Smooth muscle cell (in vitro differentiated cells): ENCODE data around the gene SLC11A1. TPM values are rescaled to one million over a fixed set of nuclear protein-coding genes. Genes with fewer than 3 reads are reported as not detected.

Experiments
- DNase-seq: peaks from one replicate; lab custom pipeline; 2025; ENCODE audit not compliant: unreplicated experiment; lab: John Stamatoyannopoulos, UW
- H2AFZ ChIP-seq: fragments of 200-600 bp; sonication (generic); 2 replicates; pipeline ENCODE4 v1.6.0; 2016; ENCODE audit warnings: antibody characterized with exemption, low read depth, mild to moderate bottlenecking
- H3F3A ChIP-seq: fragments of 200-600 bp; sonication (generic); 2 replicates; pipeline ENCODE4 v1.6.0; 2017; ENCODE audit warnings: antibody characterized with exemption, low read depth
- H3K27ac ChIP-seq: fragments of 200-600 bp; sonication (generic); 2 replicates; pipeline ENCODE4 v1.5.1; 2016; ENCODE audit warnings: low read depth, mild to moderate bottlenecking
- H3K27me3 ChIP-seq: fragments of 200-600 bp; sonication (generic); 2 replicates; pipeline ENCODE4 v1.6.1; 2016; ENCODE audit warnings: low read depth, mild to moderate bottlenecking
- H3K36me3 ChIP-seq: fragments of 200-600 bp; sonication (generic); 2 replicates; pipeline ENCODE4 v1.5.1; 2016; ENCODE audit warnings: low read depth
- H3K4me1 ChIP-seq: fragments of 200-600 bp; sonication (generic); 2 replicates; pipeline ENCODE4 v1.5.1; 2016; ENCODE audit warnings: low read depth
- H3K4me2 ChIP-seq: fragments of 200-600 bp; sonication (generic); 2 replicates; pipeline ENCODE4 v1.6.0; 2016; ENCODE audit warnings: mild to moderate bottlenecking
- H3K4me3 ChIP-seq: fragments of 200-600 bp; sonication (generic); 2 replicates; pipeline ENCODE4 v1.5.1; 2016; ENCODE audit warnings: mild to moderate bottlenecking
- H3K79me2 ChIP-seq: fragments of 200-600 bp; sonication (generic); 2 replicates; pipeline ENCODE4 v1.6.0; 2016; ENCODE audit warnings: low read depth, mild to moderate bottlenecking
- H3K9ac ChIP-seq: fragments of 200-600 bp; sonication (generic); 2 replicates; pipeline ENCODE4 v1.6.0; 2016; ENCODE audit warnings: low read depth
- H3K9me3 ChIP-seq: fragments of 200-600 bp; sonication (generic); replicated peaks from 2 replicates; pipeline ENCODE4 v1.5.1; 2016; ENCODE audit warnings: low read depth
- H4K20me1 ChIP-seq: fragments of 200-600 bp; sonication (generic); 2 replicates; pipeline ENCODE4 v1.6.0; 2016; ENCODE audit warnings: low read depth
- CTCF ChIP-seq: fragments of 200-600 bp; sonication (generic); IDR thresholded peaks from 2 replicates; pipeline ENCODE4 v1.5.1; 2017; ENCODE audit warnings: borderline replicate concordance, mild to moderate bottlenecking, antibody characterized with exemption; ENCODE audit not compliant: insufficient read depth, poor library complexity, severe bottlenecking
- WGBS: methylation state at CpG from one replicate; pipeline ENCODE4 v1.1.7; 2016; ENCODE audit warnings: low lambda C conversion rate; 5-methylcytosine and 5-hydroxymethylcytosine counted together
- polyA plus RNA-seq: library from polyadenylated mRNA; unstranded; fragments of >200 nt; fragmentation: Nextera tagmentation; extraction: Ambion mirVana; gene quantifications from 2 replicates; pipeline ENCODE4 v1.2.1, GENCODE V29; 2016
- total RNA-seq: library from RNA; depleted of rRNA; stranded (reverse); fragments of >200 nt; gene quantifications from 2 replicates; pipeline ENCODE4 v1.2.3, GENCODE V29; 2014

SLC11A1 gene
- total and polyA plus RNA-seq, 2 experiments from 2014 or later, result 0.31 to 0.38 TPM

- no peak overlapping the region for H3K27ac ChIP-seq
- H3K9me3 ChIP-seq, result no peaks in the 10 kb centered on the region
- no peak for TF ChIP-seq CTCF
- H3K4me1 ChIP-seq, result no peaks in the 10 kb centered on the region
- no peak overlapping the region for H2AFZ ChIP-seq
- 98% methylated on average over 22 of the region's 23 CpGs for WGBS
- H3K9ac ChIP-seq, result no peak overlapping the region
- H3K36me3 ChIP-seq, result no peaks in the 10 kb centered on the region
- DNase-seq, result no peak
- H3K79me2 ChIP-seq, result no peaks in the 10 kb centered on the region
- H3F3A ChIP-seq, result peaks cover 1% of the 10 kb centered on the region
- no peaks in the 10 kb centered on the region for H4K20me1 ChIP-seq
- no peaks in the 10 kb centered on the region for H3K27me3 ChIP-seq
- H3K4me2 ChIP-seq, result no peak overlapping the region
- H3K4me3 ChIP-seq, result no peak overlapping the region
Measured at GRCh38 chr2:218391202-218391601, 9.1 kb downstream of the SLC11A1 start.

GRCh38 chr2:218392459-218392858 is 10.4 kb downstream of the SLC11A1 start:
- WGBS, result 92% methylated on average over 5 of the region's 5 CpGs

GRCh38 chr2:218392891-218393462 is 10.9 kb downstream of the SLC11A1 start:
- Histone ChIP-seq H3K79me2 (no peaks in the 10 kb centered on the region), H4K20me1 (no peaks in the 10 kb centered on the region), H3F3A (peaks cover 11% of the 10 kb centered on the region), H3K4me3 (no peak overlapping the region), H3K27ac (no peak overlapping the region), H3K4me2 (no peak overlapping the region), H3K27me3 (no peaks in the 10 kb centered on the region), H3K9ac (no peak overlapping the region), H3K9me3 (no peaks in the 10 kb centered on the region), H3K36me3 (no peaks in the 10 kb centered on the region), H2AFZ (no peak overlapping the region), H3K4me1 (no peaks in the 10 kb centered on the region)
- 88% methylated on average over 16 of the region's 16 CpGs for WGBS
- no peak for DNase-seq
- TF ChIP-seq CTCF, result no peak

More at GRCh38 chr2:218392459-218392858, 10.4 kb downstream of the SLC11A1 start:
- no peak for TF ChIP-seq CTCF
- Histone ChIP-seq H4K20me1 (no peaks in the 10 kb centered on the region), H3K4me2 (no peak overlapping the region), H3F3A (peaks cover 9% of the 10 kb centered on the region), H3K27me3 (no peaks in the 10 kb centered on the region), H3K4me3 (no peak overlapping the region), H3K36me3 (no peaks in the 10 kb centered on the region), H3K4me1 (no peaks in the 10 kb centered on the region), H3K27ac (no peak overlapping the region), H3K9me3 (no peaks in the 10 kb centered on the region), H3K9ac (no peak overlapping the region), H2AFZ (no peak overlapping the region), H3K79me2 (no peaks in the 10 kb centered on the region)
- no peak for DNase-seq

- H4K20me1 ChIP-seq, result no peaks in the 10 kb centered on the region
- 71% methylated on average over 8 of the region's 8 CpGs for WGBS
- no peak overlapping the region for H3K27ac ChIP-seq
- H3K4me2 ChIP-seq, result no peak overlapping the region
- H3K9ac ChIP-seq, result no peak overlapping the region
- TF ChIP-seq CTCF, result no peak
- no peak for DNase-seq
- H3K4me3 ChIP-seq, result no peak overlapping the region
- no peaks in the 10 kb centered on the region for H3K36me3 ChIP-seq
- H3K4me1 ChIP-seq, result no peaks in the 10 kb centered on the region
- no peaks in the 10 kb centered on the region for H3K9me3 ChIP-seq
- no peaks in the 10 kb centered on the region for H3K79me2 ChIP-seq
- H3K27me3 ChIP-seq, result no peaks in the 10 kb centered on the region
- H3F3A ChIP-seq, result peaks cover 13% of the 10 kb centered on the region
- H2AFZ ChIP-seq, result no peak overlapping the region
Measured at GRCh38 chr2:218393750-218394290, 11.7 kb downstream of the SLC11A1 start.
